ENCODE measurements around the gene PLEKHG4B.

PLEKHG4B gene

DNA sequence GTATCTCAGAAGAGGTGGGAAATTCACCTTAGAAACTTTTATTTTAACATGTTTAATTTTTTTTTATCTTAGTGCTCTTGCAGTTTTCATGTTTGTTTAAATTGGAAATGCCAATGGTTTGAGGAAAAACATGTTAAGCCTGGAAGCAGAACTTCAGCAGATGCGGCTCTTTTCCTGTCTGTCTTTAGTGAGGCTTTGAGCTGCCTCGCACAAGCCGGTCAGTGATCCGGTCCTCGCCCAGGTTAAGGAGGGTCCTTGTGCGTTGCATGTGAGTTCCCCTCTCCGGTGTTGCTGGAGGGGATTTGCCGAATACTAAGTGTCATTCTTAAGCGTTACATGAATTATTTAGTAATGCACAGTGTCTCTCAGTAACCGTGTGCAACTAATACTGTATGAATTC lies 9.4 kb upstream of the PLEKHG4B start:
- DNase-seq = no peak
- TF ChIP-seq GATA1 (IDR thresholded peaks at IDR 0.05; ENCODE audit: low read depth, low read length) = no peak
- TF ChIP-seq POLR2A (IDR thresholded peaks at IDR 0.05; ENCODE audit: low read length) = no peak

- DNase-seq = no peak
- TF ChIP-seq POLR2A (IDR thresholded peaks at IDR 0.05; ENCODE audit: low read length) (no peak), GATA1 (IDR thresholded peaks at IDR 0.05; ENCODE audit: low read depth, low read length) (no peak)
Observed at GRCh38 chr5:83029-83428, 8.9 kb upstream of the PLEKHG4B start.

- no peak for TF ChIP-seq POLR2A (IDR thresholded peaks at IDR 0.05; ENCODE audit: low read length)
- DNase-seq = no peak
Observed at GRCh38 chr5:85334-85995, 6.5 kb upstream of the PLEKHG4B start.

GRCh38 chr5:89337-90286 lies 2.4 kb upstream of the PLEKHG4B start:
- no peak for DNase-seq
- TF ChIP-seq POLR2A (IDR thresholded peaks at IDR 0.05; ENCODE audit: low read length) (no peak), GATA1 (IDR thresholded peaks at IDR 0.05; ENCODE audit: low read depth, low read length) (no peak)

DNA sequence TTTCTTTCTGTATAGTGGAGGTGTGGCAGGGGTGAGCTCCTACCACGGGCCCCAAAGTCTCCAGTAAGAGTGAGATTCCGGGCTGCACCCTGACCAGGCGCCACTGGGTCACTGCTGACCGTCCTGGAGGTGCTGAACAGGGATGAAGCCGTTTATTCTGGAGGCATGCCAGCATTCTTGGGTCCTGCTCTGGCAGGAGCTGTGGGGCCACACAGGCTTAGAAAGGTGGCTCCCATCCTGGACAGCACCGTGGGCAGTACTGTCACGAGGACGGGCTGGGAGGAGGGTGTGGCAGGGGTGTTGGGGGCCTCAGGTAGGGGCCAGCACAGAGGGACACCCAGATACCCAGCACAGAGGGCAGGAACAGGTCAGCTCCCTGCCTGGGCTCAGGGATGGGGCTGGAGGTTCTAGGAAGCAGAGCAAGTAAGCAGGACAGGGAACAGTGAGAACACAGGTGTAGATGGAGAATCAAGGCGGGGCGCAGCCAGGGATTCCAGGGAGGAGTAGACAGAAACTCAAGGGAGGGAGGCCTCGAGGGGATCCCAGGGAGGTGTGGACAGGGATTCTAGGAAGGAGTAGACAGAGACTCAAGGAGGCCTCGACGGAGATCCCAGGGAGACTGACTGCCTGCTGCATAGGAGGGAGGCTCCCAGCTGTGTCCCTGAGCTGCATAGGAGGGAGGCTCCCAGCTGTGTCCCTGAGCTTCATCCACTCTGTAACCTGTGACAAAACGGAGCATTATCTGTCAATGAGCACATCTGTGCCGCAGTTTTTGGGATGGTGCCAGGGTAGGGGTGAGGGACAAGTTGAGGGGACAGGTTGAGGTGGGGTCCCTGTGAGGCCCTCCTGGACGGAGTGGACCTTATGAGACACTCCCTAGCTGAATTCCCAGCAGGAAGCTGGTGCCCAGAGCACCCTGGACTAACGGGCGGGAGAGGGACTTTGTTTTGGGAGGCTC lies 1.1 kb upstream of the PLEKHG4B start:
- no peak for DNase-seq
- TF ChIP-seq GATA1 (IDR thresholded peaks at IDR 0.05; ENCODE audit: low read depth, low read length) = no peak
- TF ChIP-seq POLR2A (IDR thresholded peaks at IDR 0.05; ENCODE audit: low read length) = no peak

GRCh38 chr5:92401-93220 lies 643 bp downstream of the PLEKHG4B start:
- no peak for DNase-seq
- TF ChIP-seq GATA1 (IDR thresholded peaks at IDR 0.05; ENCODE audit: low read depth, low read length) (no peak), POLR2A (IDR thresholded peaks at IDR 0.05; ENCODE audit: low read length) (no peak)

- no peak for DNase-seq
- TF ChIP-seq POLR2A (IDR thresholded peaks at IDR 0.05; ENCODE audit: low read length) = no peak
- TF ChIP-seq GATA1 (IDR thresholded peaks at IDR 0.05; ENCODE audit: low read depth, low read length) = no peak
Observed at GRCh38 chr5:93221-93980, 1.4 kb downstream of the PLEKHG4B start.

DNA sequence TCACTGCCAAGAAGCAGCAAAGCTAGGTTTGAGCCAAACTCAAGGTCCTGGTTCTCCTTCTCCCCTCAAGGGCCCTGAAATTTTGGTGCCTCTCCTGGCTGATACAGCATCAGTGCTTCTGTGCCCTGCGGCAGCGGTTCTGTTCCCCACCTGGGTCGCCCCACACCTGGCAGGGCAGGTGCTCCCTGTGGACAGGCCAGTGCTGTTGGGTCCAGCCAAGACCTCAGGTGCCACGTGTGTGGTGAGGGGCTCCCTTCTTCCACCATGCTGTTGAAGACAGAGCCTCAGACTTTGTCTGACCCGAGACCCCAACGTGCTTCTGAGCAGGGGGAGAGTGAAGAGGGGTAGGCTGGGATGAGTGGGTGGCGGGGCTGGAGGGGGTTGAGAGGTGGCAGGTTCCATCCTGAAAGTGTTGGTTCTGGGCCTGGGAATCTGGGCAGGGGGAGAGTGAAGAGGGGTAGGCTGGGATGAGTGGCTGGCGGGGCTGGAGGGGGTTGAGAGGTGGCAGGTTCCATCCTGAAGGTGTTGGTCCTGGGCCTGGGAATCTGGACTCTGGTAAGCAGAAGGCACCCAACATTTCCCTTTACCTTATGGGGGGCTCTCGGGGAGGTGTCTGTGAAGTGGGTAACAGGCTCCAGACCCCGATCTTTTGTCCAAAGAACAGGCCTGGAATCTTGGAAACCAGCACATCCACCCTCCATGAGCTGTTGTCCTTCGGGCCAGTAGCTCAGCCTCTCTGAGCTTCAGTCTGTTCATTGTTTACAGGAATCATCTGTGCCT lies 2.3 kb downstream of the PLEKHG4B start:
- TF ChIP-seq POLR2A (IDR thresholded peaks at IDR 0.05; ENCODE audit: low read length) = no peak
- TF ChIP-seq GATA1 (IDR thresholded peaks at IDR 0.05; ENCODE audit: low read depth, low read length) = no peak

DNA sequence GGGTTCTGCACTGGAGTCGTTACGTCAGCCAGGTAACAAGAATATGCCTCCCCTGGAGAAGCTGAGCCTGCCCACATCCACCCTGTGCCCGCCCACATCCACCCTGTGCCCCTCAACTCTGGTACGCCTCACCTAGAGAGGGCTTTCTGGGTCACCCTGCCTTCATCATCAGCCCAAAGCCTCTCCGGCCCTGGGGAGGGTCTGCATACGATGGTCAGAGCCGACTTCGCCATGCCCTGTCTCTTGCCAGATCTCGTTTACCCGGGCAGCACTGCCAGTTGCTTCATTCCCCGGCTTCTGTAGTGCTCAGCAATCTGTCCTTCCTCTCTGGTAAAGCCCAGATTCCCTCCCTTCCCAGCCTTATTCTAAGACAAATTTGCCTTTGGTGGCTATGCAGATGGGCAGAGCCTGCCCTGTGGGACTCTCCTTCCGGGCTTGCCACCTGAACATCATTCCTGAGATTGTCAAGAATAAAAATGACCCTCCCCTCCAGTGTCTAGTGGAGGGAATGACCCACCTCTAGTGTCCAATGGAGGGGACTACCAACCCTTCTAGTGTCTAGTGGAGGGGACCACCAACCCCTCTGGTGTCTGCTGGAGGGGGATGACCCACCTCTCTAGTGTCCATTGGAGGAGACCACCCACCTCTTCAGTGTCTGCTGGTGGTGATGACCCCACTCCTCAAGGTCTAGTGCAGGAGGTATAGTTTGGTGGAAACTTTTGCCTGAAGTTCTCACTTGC lies 3.4 kb downstream of the PLEKHG4B start:
- DNase-seq = no peak

More for the DNA sequence above, 2.3 kb downstream of the PLEKHG4B start:
- DNase-seq = no peak

DNA sequence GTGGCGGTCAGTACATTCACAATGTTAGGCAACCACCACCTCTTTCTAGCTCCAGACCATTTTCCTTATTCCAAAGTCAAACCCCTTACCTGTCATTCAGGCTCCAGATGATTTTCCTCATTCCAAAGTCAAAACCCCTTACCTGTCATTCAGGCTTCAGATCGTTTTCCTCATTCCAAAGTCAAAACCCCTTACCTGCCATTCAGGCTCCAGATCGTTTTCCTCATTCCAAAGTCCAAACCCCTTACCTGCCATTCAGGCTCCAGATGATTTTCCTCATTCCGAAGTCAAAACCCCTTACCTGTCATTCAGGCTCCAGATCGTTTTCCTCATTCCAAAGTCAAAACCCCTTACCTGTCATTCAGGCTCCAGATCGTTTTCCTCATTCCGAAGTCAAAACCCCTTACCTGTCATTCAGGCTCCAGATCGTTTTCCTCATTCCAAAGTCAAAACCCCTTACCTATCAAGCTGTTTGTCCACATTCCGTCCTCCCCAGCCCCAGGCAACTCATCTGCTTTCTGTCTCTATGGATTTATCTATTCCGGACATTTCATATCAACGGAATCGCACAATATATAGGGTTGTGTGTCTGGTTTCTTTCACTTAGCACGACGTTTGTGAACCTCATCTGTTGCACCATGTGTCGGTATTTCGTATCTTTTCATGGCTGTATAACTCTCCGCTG lies 5.2 kb downstream of the PLEKHG4B start:
- TF ChIP-seq POLR2A (IDR thresholded peaks at IDR 0.05; ENCODE audit: low read length) (no peak), GATA1 (IDR thresholded peaks at IDR 0.05; ENCODE audit: low read depth, low read length) (no peak)
- no peak for DNase-seq

More for the DNA sequence above, 3.4 kb downstream of the PLEKHG4B start:
- TF ChIP-seq POLR2A (IDR thresholded peaks at IDR 0.05; ENCODE audit: low read length) (no peak), GATA1 (IDR thresholded peaks at IDR 0.05; ENCODE audit: low read depth, low read length) (no peak)
